Common myeloid progenitor, CD34-positive (primary cell): Measurements from ENCODE around the gene NAA40.

Experiments used
- CTCF ChIA-PET: fragments of 350-600 bp; sonication (Branson Sonifier 250); formaldehyde crosslinking; loops from one replicate; lab custom pipeline; 2021; ENCODE audit warnings: antibody characterized with exemption; lab: Charles Lee
- POLR2A ChIA-PET: fragments of 350-600 bp; sonication (Branson Sonifier 250); formaldehyde crosslinking; loops from one replicate; lab custom pipeline; 2021; ENCODE audit warnings: antibody characterized with exemption; lab: Charles Lee
- DNase-seq, 3 donors: peaks; one replicate each; pipeline versions ENCODE4 v3.0.0 to v3.0.0-alpha.2; 2013
- H3K27ac ChIP-seq, 2 experiments: 1 replicate in 1 of 2; 2 replicates in 1 of 2; pipeline ENCODE4 v1.7.0; 2013; ENCODE audit warnings: inconsistent platforms in 2 of 2, low read length in 2 of 2, mild to moderate bottlenecking in 2 of 2, low read depth in 1 of 2, moderate library complexity in 1 of 2; ENCODE audit not compliant: severe bottlenecking in 2 of 2, insufficient read depth in 1 of 2, poor library complexity in 1 of 2
- H3K27me3 ChIP-seq, 5 experiments: replicated peaks in 2 of 5; 1 replicate in 3 of 5; 2 replicates in 2 of 5; pipeline versions ENCODE4 v1.6.1 to v1.7.0; 2013; ENCODE audit warnings: low read length in 4 of 5, mild to moderate bottlenecking in 2 of 5, moderate library complexity in 2 of 5, inconsistent platforms in 1 of 5; ENCODE audit not compliant: insufficient read depth in 5 of 5, control insufficient read depth in 4 of 5
- H3K36me3 ChIP-seq, 4 experiments: 1 replicate in 2 of 4; 2 replicates in 2 of 4; pipeline versions ENCODE4 v1.6.1 to v1.7.0; 2013; ENCODE audit warnings: low read length in 3 of 4, control low read depth in 1 of 4, mild to moderate bottlenecking in 1 of 4; ENCODE audit not compliant: control insufficient read depth in 4 of 4, insufficient read depth in 4 of 4
- H3K4me1 ChIP-seq, 4 experiments: 1 replicate in 3 of 4; 2 replicates in 1 of 4; pipeline versions ENCODE4 v1.6.1 to v1.7.1; 2013; ENCODE audit warnings: low read length in 3 of 4, mild to moderate bottlenecking in 3 of 4, control low read depth in 1 of 4, inconsistent platforms in 1 of 4, moderate library complexity in 1 of 4; ENCODE audit not compliant: control insufficient read depth in 4 of 4, insufficient read depth in 4 of 4; ENCODE audit errors: control extremely low read depth in 1 of 4
- H3K4me3 ChIP-seq, 7 experiments: 1 replicate in 4 of 7; 2 replicates in 3 of 7; pipeline versions ENCODE4 v1.5.1 to v1.7.0; 2013; ENCODE audit warnings: mild to moderate bottlenecking in 7 of 7, low read length in 6 of 7, moderate library complexity in 6 of 7, inconsistent platforms in 2 of 7, low read depth in 2 of 7, control low read depth in 1 of 7; ENCODE audit not compliant: insufficient read depth in 4 of 7, control insufficient read depth in 1 of 7; ENCODE audit errors: extremely low read depth in 1 of 7
- H3K9me3 ChIP-seq, 5 experiments: 1 replicate in 4 of 5; 2 replicates in 1 of 5; pipeline versions ENCODE4 v1.6.1 to v1.7.1; 2013; ENCODE audit warnings: low read length in 4 of 5, mild to moderate bottlenecking in 2 of 5, inconsistent platforms in 1 of 5, low read depth in 1 of 5, moderate library complexity in 1 of 5; ENCODE audit not compliant: control insufficient read depth in 4 of 5, insufficient read depth in 2 of 5; ENCODE audit errors: control extremely low read depth in 1 of 5
- WGBS: methylation state at CpG from one replicate; pipeline ENCODE4 v1.1.5; 2013; ENCODE audit not compliant: insufficient coverage; 5-methylcytosine and 5-hydroxymethylcytosine counted together

The NAA40 gene

DNA sequence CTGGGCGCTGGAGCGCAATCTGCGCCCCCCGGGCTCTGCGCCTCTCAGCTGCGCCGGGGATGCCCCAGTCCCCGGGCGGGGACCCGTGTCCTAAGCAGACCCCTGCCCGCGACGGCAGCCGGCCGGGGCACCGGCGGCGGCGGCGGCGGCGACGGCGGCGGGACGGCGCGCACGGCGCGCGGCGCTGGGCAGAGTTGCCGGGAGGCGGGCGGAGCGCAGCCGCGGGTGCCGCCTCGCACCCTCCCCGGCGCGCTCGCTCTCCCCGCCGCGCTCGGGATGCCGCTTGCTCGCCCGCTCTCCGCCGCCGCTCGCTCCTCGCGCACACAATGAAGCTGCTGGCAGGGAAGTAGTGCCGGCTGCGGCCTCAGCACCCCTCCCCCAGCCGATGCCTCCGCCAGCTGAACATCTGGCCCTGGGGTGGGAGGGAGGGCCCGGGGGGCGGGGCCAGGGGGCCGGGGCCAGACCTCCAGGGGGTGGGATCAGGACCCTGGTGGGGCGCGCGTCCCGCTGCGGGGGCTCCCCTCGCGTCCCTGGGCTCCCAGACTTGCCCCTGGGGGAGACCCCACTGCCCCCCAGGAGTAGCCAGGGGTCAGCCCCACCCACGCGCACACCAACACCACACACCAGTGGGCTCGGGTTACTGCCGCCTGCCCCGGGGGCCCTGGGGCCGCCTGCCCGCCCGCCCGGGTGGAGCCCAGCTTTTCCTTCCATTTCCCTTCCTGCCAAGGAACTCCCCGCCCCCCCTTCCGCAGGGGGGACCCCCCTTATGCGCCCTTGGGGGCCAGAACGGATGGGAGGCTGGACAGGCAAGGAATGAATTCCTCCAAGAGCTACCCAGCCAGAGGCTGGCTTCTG, 21.7 kb upstream of the NAA40 start, which contains the start of gene RCOR2:
RCOR2 (minus strand) TSS at position 328 of the 855 bp plus-strand sequence. CDS start 708 bp downstream, outside the sequence.
- CTCF ChIA-PET = interaction anchor here (0.7 to 4.9 kb wide), 5 partner anchors 14 to 80 kb away, joined by 3 to 22 read pairs (median 4); no protein-coding TSS in a partner anchor
- under 1% methylated on average over 49 of the region's 85 CpGs for WGBS
- no peak within 1 kb of the TSS for H3K27ac ChIP-seq
- H3K36me3 ChIP-seq = no peaks in the 10 kb centered on the region
- POLR2A ChIA-PET = interaction anchor here (0.6 kb wide), 1 partner anchor 34 kb away, joined by 3 read pairs; no protein-coding TSS in a partner anchor
- peak; percentile 82 to 88 (median 86) for DNase-seq
- H3K4me1 ChIP-seq = peaks cover 0 to 50% (median 40%) of the 10 kb centered on the region in 4 experiments
- H3K4me3 ChIP-seq = peak within 1 kb of the TSS; percentile 26 to 74 (median 61)
- H3K27me3 ChIP-seq = peaks cover 0 to 22% (median 0%) of the 10 kb centered on the region in 5 experiments
- no peaks in the 10 kb centered on the region for H3K9me3 ChIP-seq

DNA sequence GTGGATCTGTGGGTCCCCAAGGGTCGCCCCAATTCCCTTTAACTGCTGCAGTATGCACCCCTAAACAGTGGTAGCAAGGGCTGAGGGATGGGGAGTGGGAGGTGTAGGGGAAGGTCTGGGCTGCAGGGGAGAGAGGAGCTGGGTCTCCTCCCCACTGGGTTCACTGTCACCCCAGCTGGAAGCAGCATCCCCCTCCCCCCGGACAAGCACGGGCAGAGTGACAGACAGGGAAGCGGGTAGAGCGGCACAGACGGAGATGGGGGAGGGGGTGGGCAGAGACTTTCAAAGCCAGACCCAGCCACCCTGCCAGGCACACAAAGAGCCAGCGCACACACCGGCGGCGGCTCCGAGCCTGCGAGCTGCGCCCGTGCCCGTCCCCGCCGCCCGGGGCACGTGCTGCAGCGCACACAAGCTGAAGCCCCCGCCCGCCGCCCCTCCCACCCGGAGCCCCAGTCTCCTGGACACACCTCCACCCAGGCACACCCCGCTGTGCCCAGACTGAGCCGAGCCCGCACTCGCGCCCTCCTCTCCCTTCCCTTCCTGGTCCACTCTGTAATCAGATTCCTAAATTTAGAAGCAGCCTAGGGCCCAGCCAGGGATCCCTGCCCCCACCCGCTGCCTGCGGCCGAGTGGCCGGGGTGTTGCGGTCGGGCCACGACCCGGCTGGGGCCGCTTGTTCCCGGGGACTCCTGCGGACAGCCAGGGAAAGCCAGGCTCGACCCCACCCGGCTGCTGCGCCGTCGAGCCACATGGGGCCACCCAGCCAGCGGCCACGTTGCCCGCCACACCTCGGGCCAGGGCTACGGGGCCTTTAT, 20.9 kb upstream of the NAA40 start:
- H3K27me3 ChIP-seq = peaks cover 0 to 22% (median 0%) of the 10 kb centered on the region in 5 experiments
- H3K4me1 ChIP-seq = peaks cover 0 to 50% (median 40%) of the 10 kb centered on the region in 4 experiments
- H3K9me3 ChIP-seq = no peaks in the 10 kb centered on the region
- ChIA-PET POLR2A (no interaction called here), CTCF (interaction anchor here (0.6 to 4.9 kb wide), 7 partner anchors 15 to 81 kb away, joined by 3 to 22 read pairs (median 3); no protein-coding TSS in a partner anchor)
- H3K36me3 ChIP-seq = no peaks in the 10 kb centered on the region
- no peak overlapping the region for H3K27ac ChIP-seq
- WGBS = 16% methylated on average over 44 of the region's 50 CpGs
- DNase-seq = peak in 2 of 3 donors; percentile 54 to 63
- peak overlapping the region; percentile 26 to 70 (median 58) for H3K4me3 ChIP-seq

DNA sequence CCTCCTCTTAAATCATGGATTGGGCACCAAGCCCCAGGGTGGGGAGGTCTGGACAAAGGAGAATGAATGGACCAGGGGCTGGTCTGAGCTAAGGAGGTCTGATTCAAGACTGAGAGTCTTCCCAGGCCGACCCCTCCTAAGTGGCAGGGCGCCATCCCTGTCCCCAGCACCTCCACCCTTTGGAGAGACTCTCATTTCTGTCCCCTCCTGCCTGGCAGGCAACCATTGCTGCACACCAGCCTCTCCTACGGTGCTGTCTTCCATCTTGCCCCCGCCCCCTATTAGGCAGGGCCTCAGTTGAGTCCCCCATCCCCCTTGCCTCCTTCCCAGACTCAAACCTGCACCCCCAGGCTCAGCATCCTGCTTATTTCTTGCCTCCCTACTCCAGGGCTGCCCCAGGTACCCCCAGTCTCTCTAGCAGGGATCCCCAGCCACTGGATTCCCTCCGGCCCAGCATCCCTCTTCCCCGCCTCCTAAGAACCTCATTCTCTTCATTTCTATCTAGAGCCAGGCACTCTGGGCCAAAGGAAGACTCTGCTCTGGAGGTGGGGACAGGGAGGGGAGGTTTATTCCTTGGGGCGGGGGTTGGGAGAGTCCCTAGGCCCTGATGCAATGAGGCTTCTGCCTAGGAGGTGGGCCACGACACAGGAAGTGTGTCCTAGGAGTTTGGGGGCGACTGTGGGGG, 20.2 kb upstream of the NAA40 start:
- ChIA-PET CTCF (interaction anchor here (1.7 to 4.9 kb wide), 3 partner anchors 26 to 150 kb away, joined by 5 to 22 read pairs (median 12); partner anchors contain the start of gene ZFTA), POLR2A (no interaction called here)
- Histone ChIP-seq H3K9me3 (no peaks in the 10 kb centered on the region), H3K27ac (no peak overlapping the region), H3K4me1 (peaks cover 0 to 50% (median 40%) of the 10 kb centered on the region in 4 experiments), H3K27me3 (peaks cover 0 to 22% (median 0%) of the 10 kb centered on the region in 5 experiments), H3K36me3 (no peaks in the 10 kb centered on the region), H3K4me3 (peak overlapping the region in 3 of 7 experiments; percentile 10 to 74 (median 55))
- WGBS = 74% methylated on average over 6 of the region's 9 CpGs
- no peak for DNase-seq

DNA sequence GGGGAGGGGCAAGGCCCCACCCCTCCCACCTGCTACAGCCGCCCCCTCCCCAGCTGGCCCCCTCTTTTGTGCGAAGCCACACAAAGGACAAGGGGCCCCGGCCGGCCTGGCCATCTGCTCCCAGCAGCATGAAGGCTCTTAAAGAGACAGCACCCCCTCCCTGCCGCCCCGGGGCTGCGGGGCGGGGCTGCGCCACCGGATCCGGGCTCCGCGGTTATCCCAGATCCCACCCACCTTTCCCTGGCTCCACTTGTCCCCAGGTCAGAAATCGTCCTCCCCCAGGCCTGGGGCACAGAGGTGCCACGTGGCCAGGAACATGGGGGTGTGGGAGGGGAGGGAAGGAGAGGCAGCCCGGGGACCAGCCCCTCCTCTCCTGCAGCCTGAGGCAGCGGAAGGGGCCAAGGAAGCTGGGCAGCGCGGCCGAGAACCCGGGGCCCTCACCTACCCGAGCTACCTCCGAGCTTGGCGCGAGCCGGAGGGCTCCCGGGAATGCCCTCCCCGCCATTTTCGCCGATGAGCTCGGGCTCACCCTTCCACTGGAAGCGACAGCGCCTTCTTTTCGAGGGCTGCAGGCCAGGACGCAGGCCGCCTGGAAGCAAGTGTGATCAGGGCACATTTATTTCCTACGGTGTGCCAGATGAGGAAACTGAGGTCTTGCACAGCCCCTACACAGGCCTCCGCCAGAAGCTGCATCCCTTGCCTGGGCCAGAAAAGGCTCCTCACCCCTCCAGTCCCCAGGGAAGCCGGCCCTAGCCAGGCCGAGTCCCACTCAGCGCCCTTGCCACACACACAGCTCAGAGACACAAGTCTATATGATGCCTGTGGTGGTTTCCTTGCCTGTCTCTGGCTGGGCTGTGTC, 19.3 kb upstream of the NAA40 start:
- CTCF ChIA-PET = interaction anchor here (0.7 to 2.3 kb wide), 7 partner anchors 10 to 151 kb away, joined by 3 to 8 read pairs (median 4); partner anchors contain the start of gene ZFTA
- Histone ChIP-seq H3K4me3 (peak overlapping the region in 4 of 7 experiments; percentile 32 to 74 (median 52)), H3K4me1 (peaks cover 0 to 50% (median 40%) of the 10 kb centered on the region in 4 experiments), H3K36me3 (no peaks in the 10 kb centered on the region), H3K27ac (no peak overlapping the region), H3K27me3 (peaks cover 0 to 22% (median 0%) of the 10 kb centered on the region in 5 experiments), H3K9me3 (no peaks in the 10 kb centered on the region)
- WGBS = 40% methylated on average over 23 of the region's 41 CpGs
- DNase-seq = no peak
- POLR2A ChIA-PET = interaction anchor here (0.6 kb wide), 1 partner anchor 43 kb away, joined by 3 read pairs; no protein-coding TSS in a partner anchor

DNA sequence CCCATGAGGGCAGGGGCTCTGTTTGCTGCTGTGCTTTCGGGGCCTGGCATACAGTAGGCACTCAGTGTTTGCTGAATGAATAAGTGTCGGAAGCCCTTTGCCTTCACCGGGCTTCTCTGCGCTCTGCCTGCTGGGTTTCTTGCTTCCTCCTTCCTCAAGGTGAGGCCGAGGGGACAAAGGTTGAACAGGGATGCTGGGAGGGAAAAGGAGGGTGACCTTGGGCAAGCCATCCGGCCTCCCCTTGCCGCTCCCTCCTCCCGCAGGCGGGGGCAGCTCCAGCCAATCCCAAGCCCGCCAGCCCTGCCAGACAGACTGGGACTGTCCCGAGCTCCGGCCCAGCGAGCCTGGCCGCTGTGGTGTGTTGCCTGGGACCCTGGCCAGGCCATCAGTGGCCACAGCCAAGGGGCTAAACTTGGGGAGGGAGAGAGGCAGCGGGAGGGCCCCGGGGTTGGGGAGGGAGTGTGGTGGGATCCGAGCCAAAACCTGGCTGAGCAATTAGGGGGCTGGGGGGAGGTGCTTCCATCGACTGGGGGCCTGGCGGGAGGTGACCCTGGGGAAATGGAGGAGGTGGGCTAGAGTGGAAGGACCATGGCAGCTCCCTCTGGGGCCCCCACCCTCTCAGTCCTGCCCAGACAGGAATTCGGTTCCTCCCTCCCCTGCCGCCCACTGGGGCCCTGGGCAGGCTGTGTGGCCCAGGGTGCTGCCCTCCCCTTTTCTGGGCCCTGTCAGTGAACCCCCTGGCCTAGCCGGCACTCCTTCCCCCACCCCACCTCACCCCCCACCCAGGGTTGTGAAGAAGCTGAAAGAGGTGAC, 18.5 kb upstream of the NAA40 start:
- 90% methylated on average over 6 of the region's 22 CpGs for WGBS
- Histone ChIP-seq H3K4me3 (no peak overlapping the region), H3K4me1 (peaks cover 0 to 45% (median 37%) of the 10 kb centered on the region in 4 experiments), H3K27me3 (peaks cover 0 to 18% (median 0%) of the 10 kb centered on the region in 5 experiments), H3K9me3 (no peaks in the 10 kb centered on the region), H3K27ac (no peak overlapping the region), H3K36me3 (no peaks in the 10 kb centered on the region)
- CTCF ChIA-PET = interaction anchor here (0.8 to 2.3 kb wide), 9 partner anchors 11 to 152 kb away, joined by 3 to 8 read pairs (median 5); partner anchors contain the start of gene ZFTA
- POLR2A ChIA-PET = interaction anchor here (0.6 kb wide), 1 partner anchor 42 kb away, joined by 3 read pairs; no protein-coding TSS in a partner anchor
- no peak for DNase-seq
